DMS 273 (cell line): Measurements from ENCODE around the gene PTRH1.
A peak's percentile ranks its signal among the peaks of the same experiment; 100 is the strongest.

Source experiments
- DNase-seq: peaks from one replicate; lab custom pipeline; 2025; ENCODE audit not compliant: unreplicated experiment; lab: John Stamatoyannopoulos, UW

PTRH1 gene

GRCh38 chr9:127741831-127742434 lies 26.5 kb upstream of the PTRH1 start:
- DNase-seq, result no peak

GRCh38 chr9:127739614-127740330 lies 24.3 kb upstream of the PTRH1 start:
- peak; percentile 71 for DNase-seq

GRCh38 chr9:127738666-127739065 lies 23.2 kb upstream of the PTRH1 start:
- DNase-seq, result no peak

- no peak for DNase-seq
These were observed 20.2 kb upstream of the PTRH1 start for GRCh38 chr9:127735530-127736185.

GRCh38 chr9:127734747-127735529 lies 19.5 kb upstream of the PTRH1 start, which contains the start of gene TOR2A:
TOR2A (minus strand) TSS chr9:127735294; CDS start chr9:127735270, 24 bp downstream.
- peak; percentile 99 for DNase-seq

GRCh38 chr9:127734247-127734746 lies 18.8 kb upstream of the PTRH1 start:
- DNase-seq, result no peak

GRCh38 chr9:127733614-127734013 lies 18.2 kb upstream of the PTRH1 start:
- DNase-seq, result no peak

GRCh38 chr9:127732444-127732843 lies 17.0 kb upstream of the PTRH1 start:
- DNase-seq, result no peak

- DNase-seq, result no peak
These were observed 16.5 kb upstream of the PTRH1 start for GRCh38 chr9:127731938-127732337.

- DNase-seq, result no peak
These were observed 15.4 kb upstream of the PTRH1 start for GRCh38 chr9:127730799-127731410.

- DNase-seq, result no peak
These were observed 14.8 kb upstream of the PTRH1 start for GRCh38 chr9:127730262-127730661.

GRCh38 chr9:127729522-127730256 lies 14.2 kb upstream of the PTRH1 start:
- DNase-seq, result no peak

- no peak for DNase-seq
These were observed 13.3 kb upstream of the PTRH1 start for GRCh38 chr9:127728808-127729207.

GRCh38 chr9:127726871-127727270 lies 11.4 kb upstream of the PTRH1 start:
- DNase-seq, result no peak

GRCh38 chr9:127724012-127724411 lies 8.5 kb upstream of the PTRH1 start:
- DNase-seq, result peak; percentile 60

- peak; percentile 43 for DNase-seq
These were observed 8.0 kb upstream of the PTRH1 start for GRCh38 chr9:127723444-127723843.

- DNase-seq, result no peak
These were observed 7.5 kb upstream of the PTRH1 start for GRCh38 chr9:127723013-127723412.

GRCh38 chr9:127722055-127722745 lies 6.7 kb upstream of the PTRH1 start:
- no peak for DNase-seq

- DNase-seq, result peak; percentile 24
These were observed 5.9 kb upstream of the PTRH1 start for GRCh38 chr9:127721391-127721821.
